Right atrium auricular region (tissue), 2 donors: ENCODE measurements around the gene NUDT3. TPM values are rescaled to one million over a fixed set of nuclear protein-coding genes. Genes with fewer than 3 reads are reported as not detected.

Experiments used
- DNase-seq: peaks from one replicate; pipeline ENCODE4 v3.0.0-alpha.2; 2019; ENCODE audit warnings: low spot score
- H3K27ac ChIP-seq, 2 donors: fragments of 200-600 bp; sonication (generic); 1 replicate in 1 of 2; 2 replicates in 1 of 2; pipeline ENCODE4 v1.5.1; 2016 to 2019
- H3K27me3 ChIP-seq, 2 donors: fragments of 200-600 bp; sonication (generic); one replicate each; pipeline versions ENCODE4 v1.5.1 to v1.6.0; 2017 to 2019
- H3K36me3 ChIP-seq: fragments of 200-600 bp; sonication (generic); one replicate; pipeline ENCODE4 v1.5.1; 2016
- H3K4me1 ChIP-seq, 2 donors: fragments of 200-600 bp; sonication (generic); one replicate each; pipeline versions ENCODE4 v1.5.1 to v1.6.0; 2017 to 2019
- H3K4me3 ChIP-seq, 2 donors: fragments of 200-600 bp; sonication (generic); 1 replicate in 1 of 2; 2 replicates in 1 of 2; pipeline ENCODE4 v1.5.1; 2017 to 2019; ENCODE audit warnings: mild to moderate bottlenecking in 1 of 2, moderate library complexity in 1 of 2
- H3K9me3 ChIP-seq, 2 donors: fragments of 200-600 bp; sonication (generic); one replicate each; pipeline ENCODE4 v1.5.1; 2019
- CTCF ChIP-seq, 2 donors: fragments of 200-600 bp; sonication (generic); IDR thresholded peaks; one replicate each; pipeline ENCODE4 v1.5.1; 2019; ENCODE audit warnings: antibody characterized with exemption in 2 of 2
- total RNA-seq, 2 donors: library from RNA; depleted of rRNA; stranded (reverse); fragments of >200 nt; gene quantifications; one replicate each; pipeline ENCODE4 v1.1.0, GENCODE V29; 2016

NUDT3 gene
- total RNA-seq, 2 donors from 2014 or later, result 47.2 to 53.5 TPM

GRCh38 chr6:34362909-34363680 lies 29.4 kb downstream of the NUDT3 start:
- no peak for TF ChIP-seq CTCF (IDR thresholded peaks at IDR 0.05)
- Histone ChIP-seq H3K4me3 (peak overlapping the region in 1 of 2 donors; percentile 4), H3K9me3 (no peaks in the 10 kb centered on the region), H3K27ac (peak overlapping the region; percentile 54 to 86), H3K4me1 (peaks cover 0 to 49% of the 10 kb centered on the region in 2 donors), H3K27me3 (no peaks in the 10 kb centered on the region), H3K36me3 (no peaks in the 10 kb centered on the region)
- DNase-seq, result no peak

- Histone ChIP-seq H3K36me3 (no peaks in the 10 kb centered on the region), H3K4me3 (no peak overlapping the region), H3K9me3 (no peaks in the 10 kb centered on the region), H3K4me1 (peaks cover 0 to 49% of the 10 kb centered on the region in 2 donors), H3K27me3 (no peaks in the 10 kb centered on the region), H3K27ac (peak overlapping the region; percentile 54 to 86)
- no peak for TF ChIP-seq CTCF (IDR thresholded peaks at IDR 0.05)
- no peak for DNase-seq
Measured at GRCh38 chr6:34362176-34362575, 30.3 kb downstream of the NUDT3 start.

- Histone ChIP-seq H3K9me3 (no peaks in the 10 kb centered on the region), H3K4me1 (peaks cover 0 to 57% of the 10 kb centered on the region in 2 donors), H3K27me3 (no peaks in the 10 kb centered on the region), H3K27ac (peak overlapping the region in 1 of 2 donors; percentile 18), H3K4me3 (no peak overlapping the region), H3K36me3 (no peaks in the 10 kb centered on the region)
- DNase-seq, result no peak
- TF ChIP-seq CTCF (IDR thresholded peaks at IDR 0.05), result no peak
Measured at GRCh38 chr6:34360556-34360955, 31.9 kb downstream of the NUDT3 start.

GRCh38 chr6:34359418-34360158 lies 32.9 kb downstream of the NUDT3 start:
- no peaks in the 10 kb centered on the region for H3K9me3 ChIP-seq
- DNase-seq, result no peak
- no peak overlapping the region for H3K4me3 ChIP-seq
- H3K4me1 ChIP-seq, result peaks cover 0 to 62% of the 10 kb centered on the region in 2 donors
- H3K36me3 ChIP-seq, result no peaks in the 10 kb centered on the region
- TF ChIP-seq CTCF (IDR thresholded peaks at IDR 0.05), result no peak
- peak overlapping the region in 1 of 2 donors; percentile 18 for H3K27ac ChIP-seq
- H3K27me3 ChIP-seq, result no peaks in the 10 kb centered on the region

GRCh38 chr6:34358389-34358905 lies 34.0 kb downstream of the NUDT3 start:
- H3K4me1 ChIP-seq, result peaks cover 0 to 59% of the 10 kb centered on the region in 2 donors
- no peak for TF ChIP-seq CTCF (IDR thresholded peaks at IDR 0.05)
- no peaks in the 10 kb centered on the region for H3K9me3 ChIP-seq
- no peak overlapping the region for H3K27ac ChIP-seq
- H3K4me3 ChIP-seq, result no peak overlapping the region
- no peaks in the 10 kb centered on the region for H3K36me3 ChIP-seq
- H3K27me3 ChIP-seq, result no peaks in the 10 kb centered on the region
- no peak for DNase-seq
